ENCODE results near the gene RPL29. TPM values are rescaled to one million over a fixed set of nuclear protein-coding genes. Genes with fewer than 3 reads are reported as not detected.

RPL29 gene
- total and polyA plus RNA-seq, 2 of the 13 experiments (the other 11 are each of a cell fraction or from before 2014, with no cell fraction given) = 1,348 to 2,263 TPM

DNA sequence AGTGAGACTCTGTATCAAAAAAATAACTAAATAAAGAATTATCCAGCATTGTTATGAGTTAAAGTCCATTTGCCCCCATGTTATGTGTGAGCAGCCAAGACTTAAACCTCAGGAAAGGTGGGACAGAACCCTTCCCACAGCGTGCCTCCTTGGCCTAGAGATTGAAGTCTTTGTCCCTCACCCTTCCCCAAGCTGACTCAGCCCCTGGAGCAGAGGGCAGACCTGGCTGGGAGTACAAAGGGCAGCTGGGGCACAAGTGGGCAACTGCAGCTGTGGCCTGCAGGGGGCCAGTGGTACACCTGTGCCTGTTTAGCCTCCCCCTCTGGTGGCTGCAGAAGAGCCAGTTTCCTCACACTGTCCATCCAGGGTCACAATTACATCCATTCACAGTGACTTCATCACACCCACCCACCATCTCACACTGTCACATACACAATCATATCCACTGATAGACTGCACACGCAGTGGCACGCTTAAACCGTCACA lies 13.3 kb downstream of the RPL29 start (continued):
- TF ChIP-seq ZNF484 (CRISPR knock-in tag; IDR thresholded peaks at IDR 0.05; ENCODE audit: borderline replicate concordance, low read depth) (no peak), ZNF619 (CRISPR knock-in tag; IDR thresholded peaks at IDR 0.05) (peak; percentile 80), SAP130 (CRISPR knock-in tag; IDR thresholded peaks at IDR 0.05; ENCODE audit: low read depth) (peak; percentile 92), RFXANK (CRISPR knock-in tag; IDR thresholded peaks at IDR 0.05) (no peak), TCF7L2 (IDR thresholded peaks at IDR 0.05; ENCODE audit: low read depth, low read length) (no peak), KDM2A (CRISPR knock-in tag; IDR thresholded peaks at IDR 0.05; ENCODE audit: borderline replicate concordance, low read depth) (no peak; the same call in 1 of the 2 replicates), RELA (CRISPR knock-in tag; IDR thresholded peaks at IDR 0.05) (no peak), SRSF4 (IDR thresholded peaks at IDR 0.05; ENCODE audit: low read depth, low read length, poor library complexity, severe bottlenecking) (no peak), PITX1 (CRISPR knock-in tag; IDR thresholded peaks at IDR 0.05) (peak; percentile 47), SYNCRIP (IDR thresholded peaks at IDR 0.05; ENCODE audit: insufficient read depth, low read depth, low read length) (no peak), ZMYM3 (CRISPR knock-in tag; IDR thresholded peaks at IDR 0.05) (peak; percentile 62), POLR2AphosphoS2 (IDR thresholded peaks at IDR 0.05; ENCODE audit: low read depth, low read length) (no peak), SMARCC2 (IDR thresholded peaks at IDR 0.05) (no peak), SMAD3 (CRISPR knock-in tag; IDR thresholded peaks at IDR 0.05) (peak; percentile 76), ZNF225 (CRISPR knock-in tag; IDR thresholded peaks at IDR 0.05) (no peak; the same call in 1 of the 2 replicates), ZNF33A (CRISPR knock-in tag; IDR thresholded peaks at IDR 0.05; ENCODE audit: borderline replicate concordance) (no peak), NCOR1 (IDR thresholded peaks at IDR 0.05; ENCODE audit: borderline replicate concordance, low read length) (peak; percentile 38; the same call in 1 of the 2 replicates), ZFP90 (CRISPR knock-in tag; IDR thresholded peaks at IDR 0.05; ENCODE audit: borderline replicate concordance) (no peak; the same call in 1 of the 2 replicates), NFKBIZ (CRISPR knock-in tag; IDR thresholded peaks at IDR 0.05) (no peak), EEA1 (CRISPR knock-in tag; IDR thresholded peaks at IDR 0.05; ENCODE audit: borderline replicate concordance) (no peak), RBAK (CRISPR knock-in tag; IDR thresholded peaks at IDR 0.05) (no peak), ZNF501 (CRISPR knock-in tag; IDR thresholded peaks at IDR 0.05) (no peak), CBX1 (IDR thresholded peaks at IDR 0.05; ENCODE audit: low read depth) (peak; percentile 80)
- TF ChIP-seq, protein P1, sequence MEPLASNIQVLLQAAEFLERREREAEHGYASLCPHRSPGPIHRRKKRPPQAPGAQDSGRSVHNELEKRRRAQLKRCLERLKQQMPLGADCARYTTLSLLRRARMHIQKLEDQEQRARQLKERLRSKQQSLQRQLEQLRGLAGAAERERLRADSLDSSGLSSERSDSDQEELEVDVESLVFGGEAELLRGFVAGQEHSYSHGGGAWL (CRISPR knock-in tag; IDR thresholded peaks at IDR 0.05) = no peak; the same call in 1 of the 2 replicates
- TF ChIP-seq, protein P2, sequence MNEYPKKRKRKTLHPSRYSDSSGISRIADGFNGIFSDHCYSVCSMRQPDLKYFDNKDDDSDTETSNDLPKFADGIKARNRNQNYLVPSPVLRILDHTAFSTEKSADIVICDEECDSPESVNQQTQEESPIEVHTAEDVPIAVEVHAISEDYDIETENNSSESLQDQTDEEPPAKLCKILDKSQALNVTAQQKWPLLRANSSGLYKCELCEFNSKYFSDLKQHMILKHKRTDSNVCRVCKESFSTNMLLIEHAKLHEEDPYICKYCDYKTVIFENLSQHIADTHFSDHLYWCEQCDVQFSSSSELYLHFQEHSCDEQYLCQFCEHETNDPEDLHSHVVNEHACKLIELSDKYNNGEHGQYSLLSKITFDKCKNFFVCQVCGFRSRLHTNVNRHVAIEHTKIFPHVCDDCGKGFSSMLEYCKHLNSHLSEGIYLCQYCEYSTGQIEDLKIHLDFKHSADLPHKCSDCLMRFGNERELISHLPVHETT (CRISPR knock-in tag; conservative IDR thresholded peaks at IDR 0.05) = no peak
- TF ChIP-seq, protein P3, sequence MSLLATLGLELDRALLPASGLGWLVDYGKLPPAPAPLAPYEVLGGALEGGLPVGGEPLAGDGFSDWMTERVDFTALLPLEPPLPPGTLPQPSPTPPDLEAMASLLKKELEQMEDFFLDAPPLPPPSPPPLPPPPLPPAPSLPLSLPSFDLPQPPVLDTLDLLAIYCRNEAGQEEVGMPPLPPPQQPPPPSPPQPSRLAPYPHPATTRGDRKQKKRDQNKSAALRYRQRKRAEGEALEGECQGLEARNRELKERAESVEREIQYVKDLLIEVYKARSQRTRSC (CRISPR knock-in tag; IDR thresholded peaks at IDR 0.05; ENCODE audit: low read depth) = no peak; the same call in 1 of the 2 replicates
- TF ChIP-seq, protein P4, sequence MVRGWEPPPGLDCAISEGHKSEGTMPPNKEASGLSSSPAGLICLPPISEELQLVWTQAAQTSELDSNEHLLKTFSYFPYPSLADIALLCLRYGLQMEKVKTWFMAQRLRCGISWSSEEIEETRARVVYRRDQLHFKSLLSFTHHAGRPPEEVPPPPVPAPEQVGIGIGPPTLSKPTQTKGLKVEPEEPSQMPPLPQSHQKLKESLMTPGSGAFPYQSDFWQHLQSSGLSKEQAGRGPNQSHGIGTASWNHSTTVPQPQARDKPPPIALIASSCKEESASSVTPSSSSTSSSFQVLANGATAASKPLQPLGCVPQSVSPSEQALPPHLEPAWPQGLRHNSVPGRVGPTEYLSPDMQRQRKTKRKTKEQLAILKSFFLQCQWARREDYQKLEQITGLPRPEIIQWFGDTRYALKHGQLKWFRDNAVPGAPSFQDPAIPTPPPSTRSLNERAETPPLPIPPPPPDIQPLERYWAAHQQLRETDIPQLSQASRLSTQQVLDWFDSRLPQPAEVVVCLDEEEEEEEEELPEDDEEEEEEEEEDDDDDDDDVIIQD (CRISPR knock-in tag; IDR thresholded peaks at IDR 0.05; ENCODE audit: low read depth) = peak; percentile 15; the same call in 1 of the 2 replicates
- TF ChIP-seq, protein P5, sequence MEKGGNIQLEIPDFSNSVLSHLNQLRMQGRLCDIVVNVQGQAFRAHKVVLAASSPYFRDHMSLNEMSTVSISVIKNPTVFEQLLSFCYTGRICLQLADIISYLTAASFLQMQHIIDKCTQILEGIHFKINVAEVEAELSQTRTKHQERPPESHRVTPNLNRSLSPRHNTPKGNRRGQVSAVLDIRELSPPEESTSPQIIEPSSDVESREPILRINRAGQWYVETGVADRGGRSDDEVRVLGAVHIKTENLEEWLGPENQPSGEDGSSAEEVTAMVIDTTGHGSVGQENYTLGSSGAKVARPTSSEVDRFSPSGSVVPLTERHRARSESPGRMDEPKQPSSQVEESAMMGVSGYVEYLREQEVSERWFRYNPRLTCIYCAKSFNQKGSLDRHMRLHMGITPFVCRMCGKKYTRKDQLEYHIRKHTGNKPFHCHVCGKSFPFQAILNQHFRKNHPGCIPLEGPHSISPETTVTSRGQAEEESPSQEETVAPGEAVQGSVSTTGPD (CRISPR knock-in tag; IDR thresholded peaks at IDR 0.05) = peak; percentile 89; the same call in 1 of the 2 replicates

All from HepG2 (cell line).